Mesodermal cell (in vitro differentiated cells): ENCODE results near the gene IFT80.

Experiments
- H3K27ac ChIP-seq: 2 replicates; pipeline ENCODE4 v1.7.0; 2013; ENCODE audit warnings: mild to moderate bottlenecking, low read depth, low read length, moderate library complexity; ENCODE audit not compliant: severe bottlenecking
- H3K36me3 ChIP-seq: 2 replicates; pipeline ENCODE4 v1.7.1; 2013; ENCODE audit warnings: mild to moderate bottlenecking, low read length, moderate library complexity; ENCODE audit not compliant: control insufficient read depth, insufficient read depth
- H3K4me1 ChIP-seq: one replicate; pipeline ENCODE4 v1.7.1; 2013; ENCODE audit warnings: mild to moderate bottlenecking, low read length; ENCODE audit not compliant: insufficient read depth, control insufficient read depth, poor library complexity, severe bottlenecking
- H3K4me3 ChIP-seq: 2 replicates; pipeline ENCODE4 v1.7.0; 2013; ENCODE audit warnings: low read length, control low read depth, mild to moderate bottlenecking; ENCODE audit not compliant: insufficient read depth, poor library complexity, severe bottlenecking; ENCODE audit errors: extremely low read depth
- H3K9me3 ChIP-seq: 2 replicates; pipeline ENCODE4 v1.7.1; 2013; ENCODE audit warnings: mild to moderate bottlenecking, low read length, moderate library complexity; ENCODE audit not compliant: control insufficient read depth
- WGBS, 2 experiments: methylation state at CpG; one replicate each; pipeline ENCODE4 v1.1.5; 2013; ENCODE audit warnings: missing lambda C conversion rate in 2 of 2; ENCODE audit not compliant: insufficient coverage in 2 of 2; 5-methylcytosine and 5-hydroxymethylcytosine counted together

Gene IFT80

GRCh38 chr3:160226026-160226907 is 172.8 kb downstream of the IFT80 start:
- H3K4me1 ChIP-seq = peaks cover 4% of the 10 kb centered on the region
- no peak overlapping the region for H3K27ac ChIP-seq
- no peaks in the 10 kb centered on the region for H3K9me3 ChIP-seq
- H3K36me3 ChIP-seq = no peaks in the 10 kb centered on the region
- WGBS, 2 experiments = 2% methylated on average over 67 to 76 of the region's 87 CpGs
- H3K4me3 ChIP-seq = peak overlapping the region; percentile 45

- Histone ChIP-seq H3K36me3 (no peaks in the 10 kb centered on the region), H3K4me3 (peak within 1 kb of the TSS; percentile 45), H3K9me3 (no peaks in the 10 kb centered on the region), H3K27ac (no peak within 1 kb of the TSS), H3K4me1 (peaks cover 4% of the 10 kb centered on the region)
- 0% methylated on average over 75 to 83 of the region's 104 CpGs for WGBS, 2 experiments
Measured at GRCh38 chr3:160225176-160226025, 173.6 kb downstream of the IFT80 start, which contains the start of gene C3orf80. Gene C3orf80 (plus strand): TSS chr3:160225422. CDS start chr3:160225636, 214 bp downstream.

GRCh38 chr3:160224811-160225175 is 174.2 kb downstream of the IFT80 start:
- H3K9me3 ChIP-seq = no peaks in the 10 kb centered on the region
- H3K36me3 ChIP-seq = no peaks in the 10 kb centered on the region
- H3K27ac ChIP-seq = no peak overlapping the region
- 1 to 4% methylated on average over 8 to 16 of the region's 16 CpGs for WGBS, 2 experiments
- peak overlapping the region; percentile 45 for H3K4me3 ChIP-seq
- H3K4me1 ChIP-seq = peaks cover 4% of the 10 kb centered on the region

- Histone ChIP-seq H3K36me3 (no peaks in the 10 kb centered on the region), H3K4me1 (peaks cover 4% of the 10 kb centered on the region), H3K4me3 (no peak overlapping the region), H3K27ac (no peak overlapping the region), H3K9me3 (no peaks in the 10 kb centered on the region)
- WGBS, 2 experiments = 7 to 19% methylated on average over 9 to 12 of the region's 12 CpGs
Measured at GRCh38 chr3:160224256-160224655, 174.8 kb downstream of the IFT80 start.

- H3K27ac ChIP-seq = no peak overlapping the region
Measured at GRCh38 chr3:160221019-160221418, 178.0 kb downstream of the IFT80 start.

GRCh38 chr3:160220038-160220437 is 179.0 kb downstream of the IFT80 start:
- WGBS, 2 experiments = 100% methylated on average over 2 of the region's 2 CpGs; no CpG with 5 or more reads in 1 of the 2 experiments
- Histone ChIP-seq H3K4me1 (no peaks in the 10 kb centered on the region), H3K27ac (no peak overlapping the region), H3K4me3 (no peak overlapping the region), H3K36me3 (no peaks in the 10 kb centered on the region), H3K9me3 (no peaks in the 10 kb centered on the region)

More at GRCh38 chr3:160221019-160221418, 178.0 kb downstream of the IFT80 start:
- H3K4me3 ChIP-seq = no peak overlapping the region
- no CpG with 5 or more reads among the region's 2 CpGs for WGBS, 2 experiments
- H3K4me1 ChIP-seq = no peaks in the 10 kb centered on the region
- no peaks in the 10 kb centered on the region for H3K36me3 ChIP-seq
- H3K9me3 ChIP-seq = no peaks in the 10 kb centered on the region

- H3K27ac ChIP-seq = no peak overlapping the region
- H3K4me1 ChIP-seq = no peaks in the 10 kb centered on the region
- no peak overlapping the region for H3K4me3 ChIP-seq
- 33 to 40% methylated on average over 1 to 2 of the region's 3 CpGs for WGBS, 2 experiments
- no peaks in the 10 kb centered on the region for H3K9me3 ChIP-seq
- H3K36me3 ChIP-seq = no peaks in the 10 kb centered on the region
Measured at GRCh38 chr3:160218136-160218535, 180.9 kb downstream of the IFT80 start.

- Histone ChIP-seq H3K4me3 (no peak overlapping the region), H3K36me3 (no peaks in the 10 kb centered on the region), H3K4me1 (no peaks in the 10 kb centered on the region), H3K27ac (no peak overlapping the region), H3K9me3 (no peaks in the 10 kb centered on the region)
- 20 to 36% methylated on average over 1 to 2 of the region's 4 CpGs for WGBS, 2 experiments
Measured at GRCh38 chr3:160217675-160218074, 181.3 kb downstream of the IFT80 start.

GRCh38 chr3:160213191-160213590 is 185.8 kb downstream of the IFT80 start:
- Histone ChIP-seq H3K4me3 (no peak overlapping the region), H3K36me3 (no peaks in the 10 kb centered on the region), H3K27ac (no peak overlapping the region), H3K9me3 (no peaks in the 10 kb centered on the region), H3K4me1 (no peaks in the 10 kb centered on the region)
- 92 to 100% methylated on average over 1 of the region's 1 CpG for WGBS, 2 experiments

- no peak overlapping the region for H3K27ac ChIP-seq
- no peak overlapping the region for H3K4me3 ChIP-seq
- H3K36me3 ChIP-seq = no peaks in the 10 kb centered on the region
- H3K9me3 ChIP-seq = no peaks in the 10 kb centered on the region
- H3K4me1 ChIP-seq = no peaks in the 10 kb centered on the region
- WGBS, 2 experiments = no CpG with 5 or more reads among the region's 1 CpG
Measured at GRCh38 chr3:160210799-160211221, 188.2 kb downstream of the IFT80 start.
